Measurements from ENCODE around the gene BCAS1. TPM values are rescaled to one million over a fixed set of nuclear protein-coding genes. Genes with fewer than 3 reads are reported as not detected.

The BCAS1 gene
- total RNA-seq, 1 experiment from 2014 or later = 4.0 TPM

DNA sequence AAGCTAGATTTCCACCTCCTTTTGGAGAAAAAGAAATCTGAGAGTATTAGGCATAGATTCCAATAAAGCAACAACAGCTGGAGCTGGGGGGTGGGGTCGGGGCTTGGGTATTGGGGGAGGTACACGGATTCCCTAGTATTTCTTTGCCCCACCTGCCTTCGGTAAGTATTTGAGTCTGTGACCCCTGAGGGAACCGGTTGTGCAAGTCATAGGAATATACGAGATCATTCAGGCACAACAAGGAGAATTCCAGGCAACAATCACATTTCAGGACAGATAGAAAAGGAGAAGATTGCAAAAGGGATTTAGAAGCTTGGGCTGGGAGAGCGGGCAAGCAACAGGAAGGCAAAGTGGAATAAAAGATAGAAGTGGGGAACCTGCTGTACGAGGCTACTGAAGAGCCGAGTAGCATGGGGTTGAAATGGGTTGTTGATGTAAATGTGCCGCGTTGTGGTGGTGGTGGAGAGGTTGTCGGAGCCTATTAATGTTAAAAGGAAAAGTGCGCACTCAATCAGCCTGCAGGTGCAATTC, 148.9 kb downstream of the BCAS1 start:
- DNase-seq = no peak
- peaks cover 51% of the 10 kb centered on the region for H3K4me1 ChIP-seq (replicated peaks; ENCODE audit: insufficient read depth)
- H3K27ac ChIP-seq = no peak overlapping the region; the same call in 1 of the 2 replicates
- no peaks in the 10 kb centered on the region for H3K79me2 ChIP-seq (ENCODE audit: low read depth)
- no peaks in the 10 kb centered on the region for H3K9me2 ChIP-seq (ENCODE audit: insufficient read depth)
- no TSS peak for BruUV-seq (replicated peaks)
- H4K20me1 ChIP-seq (ENCODE audit: insufficient read depth) = no peaks in the 10 kb centered on the region
- no peaks in the 10 kb centered on the region for H3K36me3 ChIP-seq (ENCODE audit: low read depth)
- no peak for TF ChIP-seq EZH2 (IDR thresholded peaks at IDR 0.05; ENCODE audit: low read depth)
- TF ChIP-seq, protein P1, sequence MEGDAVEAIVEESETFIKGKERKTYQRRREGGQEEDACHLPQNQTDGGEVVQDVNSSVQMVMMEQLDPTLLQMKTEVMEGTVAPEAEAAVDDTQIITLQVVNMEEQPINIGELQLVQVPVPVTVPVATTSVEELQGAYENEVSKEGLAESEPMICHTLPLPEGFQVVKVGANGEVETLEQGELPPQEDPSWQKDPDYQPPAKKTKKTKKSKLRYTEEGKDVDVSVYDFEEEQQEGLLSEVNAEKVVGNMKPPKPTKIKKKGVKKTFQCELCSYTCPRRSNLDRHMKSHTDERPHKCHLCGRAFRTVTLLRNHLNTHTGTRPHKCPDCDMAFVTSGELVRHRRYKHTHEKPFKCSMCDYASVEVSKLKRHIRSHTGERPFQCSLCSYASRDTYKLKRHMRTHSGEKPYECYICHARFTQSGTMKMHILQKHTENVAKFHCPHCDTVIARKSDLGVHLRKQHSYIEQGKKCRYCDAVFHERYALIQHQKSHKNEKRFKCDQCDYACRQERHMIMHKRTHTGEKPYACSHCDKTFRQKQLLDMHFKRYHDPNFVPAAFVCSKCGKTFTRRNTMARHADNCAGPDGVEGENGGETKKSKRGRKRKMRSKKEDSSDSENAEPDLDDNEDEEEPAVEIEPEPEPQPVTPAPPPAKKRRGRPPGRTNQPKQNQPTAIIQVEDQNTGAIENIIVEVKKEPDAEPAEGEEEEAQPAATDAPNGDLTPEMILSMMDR (conservative IDR thresholded peaks at IDR 0.05) = no peak
- H3K4me2 ChIP-seq = 0 out of 2 replicates have a peak overlapping the region, but pooled peaks have one; percentile 8
- ChIA-PET CTCF (no interaction called here), POLR2A (ENCODE audit: unreplicated experiment) (interaction anchor here (0.7 kb wide), 2 partner anchors 12 to 298 kb away, joined by 5 to 8 read pairs; no protein-coding TSS in a partner anchor)
- H3K9me3 ChIP-seq (ENCODE audit: insufficient read depth, low read depth) = no peaks in the 10 kb centered on the region
- no peaks in the 10 kb centered on the region for H3K27me3 ChIP-seq (ENCODE audit: insufficient read depth, low read depth)
- intact Hi-C loops (cut with micrococcal nuclease; ENCODE audit: unreplicated experiment) = no loop called here
- no peak overlapping the region for H3K4me3 ChIP-seq
- peaks cover 24% of the 10 kb centered on the region for H3F3A ChIP-seq (ENCODE audit: insufficient read depth, low read depth)
- H2AFZ ChIP-seq = no peak overlapping the region

DNA sequence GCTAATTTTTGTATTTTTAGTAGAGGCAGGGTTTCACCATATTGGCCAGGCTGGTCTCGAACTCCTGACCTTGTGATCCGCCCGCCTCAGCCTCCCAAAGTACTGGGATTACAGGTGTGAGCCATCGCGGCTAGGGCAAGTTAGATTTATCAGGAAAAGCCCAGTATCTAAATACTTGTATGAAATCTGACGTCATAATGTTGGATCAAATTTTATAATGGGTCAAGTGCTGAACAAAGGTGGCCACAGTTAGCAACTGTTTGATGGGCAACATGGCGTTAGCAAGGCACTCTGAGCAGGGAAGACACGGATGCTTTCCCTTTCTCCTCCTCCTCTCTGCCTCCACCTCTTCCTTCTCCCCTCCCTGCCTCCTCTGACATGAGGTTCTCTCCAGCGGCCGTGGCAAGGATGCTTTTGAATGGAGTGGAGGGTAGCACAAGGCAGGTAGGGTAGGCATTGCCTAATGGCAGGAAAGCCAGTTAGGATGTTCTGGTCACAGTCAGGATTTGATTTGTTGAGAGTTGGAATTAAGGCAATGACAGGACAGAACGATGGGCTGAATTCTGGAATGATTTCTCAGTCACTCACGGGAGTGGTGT, 149.6 kb downstream of the BCAS1 start:
- intact Hi-C loops (cut with micrococcal nuclease; ENCODE audit: unreplicated experiment) = no loop called here

DNA sequence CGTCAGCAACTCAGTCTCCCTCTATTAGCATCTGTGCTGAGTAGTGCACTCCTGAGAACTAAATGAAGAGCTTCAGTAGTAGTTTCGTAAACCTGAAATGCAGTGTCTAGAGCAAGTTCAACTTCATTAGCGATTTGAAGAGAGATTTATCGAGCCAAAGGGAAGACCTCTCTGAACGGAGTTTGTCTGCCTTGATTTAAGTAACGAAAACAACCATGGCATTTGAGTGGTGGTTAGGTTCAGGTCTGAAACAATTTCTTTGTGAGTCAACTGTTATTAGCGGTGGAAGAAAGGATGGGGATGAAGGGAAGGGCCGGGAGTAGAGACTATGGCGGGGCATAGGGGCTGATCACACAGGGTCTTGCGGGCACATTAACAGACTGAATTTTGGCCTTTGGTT, 150.5 kb downstream of the BCAS1 start:
- Histone ChIP-seq H3K4me2 (no peak overlapping the region), H2AFZ (no peak overlapping the region), H3K9me3 (ENCODE audit: insufficient read depth, low read depth) (no peaks in the 10 kb centered on the region), H3K79me2 (ENCODE audit: low read depth) (no peaks in the 10 kb centered on the region), H3K9me2 (ENCODE audit: insufficient read depth) (no peaks in the 10 kb centered on the region), H3K27ac (no peak overlapping the region), H3K4me3 (no peak overlapping the region), H3K4me1 (replicated peaks; ENCODE audit: insufficient read depth) (peaks cover 51% of the 10 kb centered on the region), H3K27me3 (ENCODE audit: insufficient read depth, low read depth) (no peaks in the 10 kb centered on the region), H3K36me3 (ENCODE audit: low read depth) (no peaks in the 10 kb centered on the region), H3F3A (ENCODE audit: insufficient read depth, low read depth) (peaks cover 14% of the 10 kb centered on the region; the same call in 1 of the 2 replicates), H4K20me1 (ENCODE audit: insufficient read depth) (no peaks in the 10 kb centered on the region)
- TF ChIP-seq EZH2 (IDR thresholded peaks at IDR 0.05; ENCODE audit: low read depth) = no peak
- TF ChIP-seq, protein P1 (conservative IDR thresholded peaks at IDR 0.05) = no peak
- no peak for DNase-seq
- no TSS peak for BruUV-seq (replicated peaks)
- intact Hi-C loops (cut with micrococcal nuclease; ENCODE audit: unreplicated experiment) = loop anchor here (5.0 kb wide), 2 partner anchors 148 to 328 kb away; partner anchors contain the start of gene ZNF217
- CTCF ChIA-PET = no interaction called here
- POLR2A ChIA-PET (ENCODE audit: unreplicated experiment) = no interaction called here

More for the DNA sequence above, 149.6 kb downstream of the BCAS1 start:
- H4K20me1 ChIP-seq (ENCODE audit: insufficient read depth) = no peaks in the 10 kb centered on the region
- TF ChIP-seq EZH2 (IDR thresholded peaks at IDR 0.05; ENCODE audit: low read depth) = no peak
- TF ChIP-seq, protein P1 (conservative IDR thresholded peaks at IDR 0.05) = no peak
- H3F3A ChIP-seq (ENCODE audit: insufficient read depth, low read depth) = peaks cover 22% of the 10 kb centered on the region; the same call in 1 of the 2 replicates
- H3K9me2 ChIP-seq (ENCODE audit: insufficient read depth) = no peaks in the 10 kb centered on the region
- no peaks in the 10 kb centered on the region for H3K27me3 ChIP-seq (ENCODE audit: insufficient read depth, low read depth)
- H3K36me3 ChIP-seq (ENCODE audit: low read depth) = no peaks in the 10 kb centered on the region
- H2AFZ ChIP-seq = no peak overlapping the region
- no peak overlapping the region for H3K4me2 ChIP-seq
- no peak overlapping the region for H3K4me3 ChIP-seq
- H3K9me3 ChIP-seq (ENCODE audit: insufficient read depth, low read depth) = no peaks in the 10 kb centered on the region
- H3K79me2 ChIP-seq (ENCODE audit: low read depth) = no peaks in the 10 kb centered on the region
- CTCF ChIA-PET = no interaction called here
- no TSS peak for BruUV-seq (replicated peaks)
- peaks cover 50% of the 10 kb centered on the region for H3K4me1 ChIP-seq (replicated peaks; ENCODE audit: insufficient read depth)
- H3K27ac ChIP-seq = no peak overlapping the region; the same call in 1 of the 2 replicates
- POLR2A ChIA-PET (ENCODE audit: unreplicated experiment) = interaction anchor here (0.7 kb wide), 1 partner anchor 12 kb away, joined by 5 read pairs; no protein-coding TSS in a partner anchor
- no peak for DNase-seq
